Thyroid gland (tissue), 4 donors: Measurements from ENCODE around the gene PLXNB3.
"Not testable (repeated sequence)": the region's sequence is repeated elsewhere in the genome, so short reads cannot be mapped to it uniquely, and the experiment has no call there.

Experiments used
- CTCF ChIP-seq, 6 experiments: fragments of 200-600 bp in 3 of 6; fragments of 450-650 bp in 3 of 6; sonication (generic) in 3 of 6; IDR thresholded peaks; one replicate each; pipeline ENCODE4 v1.5.1; 2016 to 2019; ENCODE audit warnings: antibody characterized with exemption in 6 of 6, mild to moderate bottlenecking in 2 of 6, inconsistent platforms in 1 of 6, moderate library complexity in 1 of 6
- POLR2A ChIP-seq, 2 donors: fragments of 450-650 bp; IDR thresholded peaks; one replicate each; pipeline ENCODE4 v1.6.1; 2017; ENCODE audit warnings: antibody characterized with exemption in 2 of 2, mild to moderate bottlenecking in 2 of 2, moderate library complexity in 1 of 2

- not testable (repeated sequence) for TF ChIP-seq CTCF, POLR2A (IDR thresholded peaks at IDR 0.05)
Observed at GRCh38 chrX:153749017-153749416, 15.0 kb upstream of the PLXNB3 start.
